GM18499 (cell line): ENCODE measurements around the gene SIK3.
"Not testable (repeated sequence)": the region's sequence is repeated elsewhere in the genome, so short reads cannot be mapped to it uniquely, and the experiment has no call there.

Source experiments
- ATAC-seq: cut with Tn5 transposase; IDR thresholded peaks from one replicate; pipeline ENCODE4 v1.9.1; 2021; ENCODE audit warnings: moderate number of reproducible peaks; ENCODE audit not compliant: insufficient read depth, unreplicated experiment

SIK3 gene

GRCh38 chr11:116813781-116814471 lies 284.3 kb downstream of the SIK3 start:
- ATAC-seq: no peak

DNA sequence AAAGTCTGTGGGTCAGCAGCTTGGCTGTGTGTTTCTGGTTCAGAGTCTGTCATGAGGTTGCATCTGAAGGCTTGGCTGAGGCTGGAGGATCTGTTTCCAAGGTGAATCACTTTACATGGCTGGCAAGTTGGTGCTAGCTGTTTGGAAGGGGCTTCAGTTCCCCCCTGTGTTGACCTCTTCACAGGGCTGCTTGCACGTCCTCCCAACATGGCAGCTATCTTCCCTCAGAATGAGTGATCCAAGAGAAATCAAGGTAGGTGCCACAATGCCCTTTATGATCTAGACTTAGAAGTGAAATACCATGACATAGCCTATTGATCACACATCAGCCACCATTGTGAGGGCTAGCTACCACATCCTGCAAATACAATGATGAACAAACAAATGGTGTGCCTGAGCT lies 285.1 kb downstream of the SIK3 start:
- ATAC-seq: no peak

- no peak for ATAC-seq
These were observed 286.1 kb downstream of the SIK3 start for GRCh38 chr11:116812109-116812508.

DNA sequence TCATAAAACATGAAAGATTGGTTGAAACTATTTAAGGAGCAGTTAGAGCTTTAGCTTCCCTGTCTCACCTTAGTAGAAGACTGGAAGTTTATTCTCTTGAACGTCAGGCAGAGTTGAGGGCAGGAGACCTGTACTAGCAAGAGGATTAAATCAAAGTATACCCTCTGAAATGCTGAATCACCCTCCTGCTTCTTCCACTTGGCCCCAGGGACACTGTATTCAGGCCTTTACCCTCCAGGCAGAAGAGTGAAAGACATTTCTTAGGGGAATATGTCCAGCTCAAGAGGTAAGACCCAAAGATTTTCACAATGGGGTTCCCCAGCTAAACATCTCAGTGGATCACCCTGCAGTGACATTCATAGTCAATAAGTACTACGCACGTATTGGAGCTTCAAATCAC lies 287.0 kb downstream of the SIK3 start:
- ATAC-seq: no peak

DNA sequence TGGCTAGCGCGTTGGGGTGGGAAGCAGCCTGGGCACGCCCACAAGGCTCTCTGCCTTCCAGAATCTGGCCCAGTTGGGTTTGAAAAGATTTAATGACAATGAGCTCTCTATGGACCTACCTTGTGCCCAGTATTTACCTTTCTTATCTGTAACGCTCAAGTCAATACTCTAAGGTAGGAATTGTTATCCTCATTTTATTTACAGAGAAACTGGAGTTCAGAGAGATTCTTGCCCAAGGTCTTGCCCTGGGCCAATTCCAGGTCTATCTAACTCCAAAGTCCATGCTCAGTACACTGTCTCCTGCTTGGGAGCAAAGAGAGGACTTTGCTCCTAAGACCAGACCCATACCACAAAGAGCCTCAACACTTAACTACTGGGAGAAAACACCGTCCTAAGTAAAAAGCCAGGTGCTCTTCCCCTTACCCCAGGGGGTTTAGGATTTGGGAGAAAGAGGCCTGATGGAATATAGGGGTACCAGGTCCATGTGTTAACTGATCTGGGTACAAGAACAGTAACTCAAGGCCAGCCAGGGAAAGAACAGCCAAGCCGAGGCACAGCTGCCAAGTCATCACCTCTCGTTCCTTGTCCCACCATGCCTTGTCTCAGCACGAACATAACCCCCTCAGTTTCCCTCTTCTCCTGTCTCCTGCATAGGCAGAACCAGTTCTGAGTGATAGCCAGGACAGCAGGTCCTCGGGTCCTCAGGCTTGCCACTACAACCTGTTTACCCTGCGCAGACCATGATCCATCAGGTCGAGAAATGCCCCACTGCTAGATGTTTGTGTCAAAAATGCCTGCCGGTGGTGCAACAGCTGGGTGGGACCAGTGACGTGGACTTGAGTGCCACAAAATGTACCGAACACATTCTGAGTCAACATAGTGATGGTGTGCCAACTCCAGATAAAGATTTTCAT lies 289.7 kb downstream of the SIK3 start:
- no peak for ATAC-seq

DNA sequence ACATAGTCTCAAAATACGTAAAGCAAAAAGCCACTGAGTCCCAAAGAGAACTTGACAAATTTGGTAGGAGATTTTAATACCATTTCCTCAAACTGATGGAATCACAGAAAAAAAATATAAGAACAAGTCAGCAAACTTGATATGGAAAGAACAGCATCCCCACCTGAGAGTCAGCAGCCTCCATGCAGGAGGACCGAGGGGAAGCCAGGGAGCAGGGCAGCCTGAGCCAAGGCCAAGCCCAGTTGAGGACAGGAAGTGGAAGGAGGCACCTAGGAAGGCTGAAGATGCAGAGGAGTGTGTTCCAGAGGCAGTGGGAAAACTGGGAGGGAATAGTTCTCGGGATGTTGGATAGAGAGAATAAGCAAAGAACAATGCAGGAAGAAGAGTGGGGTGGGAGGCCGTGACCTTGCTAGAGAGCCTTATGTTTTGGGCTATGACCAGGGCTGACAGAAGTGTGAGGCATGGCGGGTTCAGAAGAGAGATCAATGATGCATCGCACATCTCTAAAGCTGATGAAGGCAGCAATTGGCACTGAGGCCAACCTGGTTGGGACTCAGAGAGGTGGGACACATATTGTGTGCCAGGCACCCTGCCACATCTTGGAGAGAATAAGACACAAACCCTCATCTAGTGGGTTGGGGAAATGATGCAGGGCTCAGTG lies 290.5 kb downstream of the SIK3 start:
- ATAC-seq: no peak

- ATAC-seq: no peak
These were observed 294.2 kb downstream of the SIK3 start for GRCh38 chr11:116804001-116804400.

DNA sequence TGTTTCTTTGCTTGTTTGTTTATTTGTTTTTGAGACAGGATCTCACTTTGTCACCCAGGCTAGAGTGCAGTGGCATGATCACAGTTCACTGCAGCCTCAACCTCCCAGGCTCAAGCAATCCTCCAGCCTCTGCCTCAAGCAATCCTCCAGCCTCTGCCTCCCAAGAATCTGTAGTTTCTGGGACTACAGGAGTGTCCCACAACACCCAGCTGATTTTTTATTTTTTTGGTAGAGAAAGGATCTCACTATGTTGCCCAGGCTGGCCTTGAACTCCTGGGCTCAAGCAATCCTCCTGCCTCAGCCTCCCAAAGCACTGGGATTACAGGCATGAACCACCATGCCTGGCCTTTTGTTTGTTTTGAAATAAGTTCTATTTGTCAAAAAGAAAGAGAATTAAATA lies 296.6 kb downstream of the SIK3 start:
- ATAC-seq: not testable (repeated sequence)

DNA sequence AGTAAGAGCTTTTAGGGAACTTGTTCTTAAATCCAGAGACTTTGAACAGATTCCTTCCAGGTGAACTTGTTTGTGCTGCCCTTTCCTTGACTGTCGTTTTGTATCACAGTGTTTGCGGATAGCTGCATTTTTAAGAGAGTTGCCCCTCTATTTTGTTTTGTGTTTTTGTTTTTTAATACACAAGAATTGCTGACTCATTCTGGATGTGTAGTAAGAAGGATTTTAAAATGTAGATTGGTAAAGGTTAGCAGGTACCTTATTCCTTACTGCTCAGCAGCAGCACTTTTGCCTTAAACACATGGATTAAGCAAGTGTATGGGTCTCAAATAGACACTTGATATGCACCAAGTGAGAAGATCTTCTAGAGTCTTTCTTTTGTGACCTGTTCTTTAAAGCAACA lies 297.6 kb downstream of the SIK3 start:
- ATAC-seq: no peak

DNA sequence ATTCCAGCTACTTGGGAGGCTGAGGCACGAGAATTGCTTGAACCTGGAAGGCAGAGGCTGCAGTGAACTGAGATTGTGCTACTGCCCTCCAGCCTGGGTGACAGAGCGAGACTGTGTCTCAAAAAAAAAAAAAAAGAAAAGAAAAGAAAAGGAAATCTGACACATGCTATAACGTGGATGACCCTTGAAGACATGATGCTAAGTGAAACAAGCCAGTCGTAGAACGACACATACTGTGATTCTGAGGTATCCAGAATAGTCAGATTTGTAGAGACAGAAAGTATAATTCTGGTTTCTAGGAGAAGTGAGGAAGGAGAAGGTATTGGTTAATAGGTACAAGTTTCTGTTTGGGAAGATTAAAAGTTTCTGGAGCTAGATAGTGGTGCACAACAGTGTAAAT lies 299.9 kb downstream of the SIK3 start:
- ATAC-seq: no peak

DNA sequence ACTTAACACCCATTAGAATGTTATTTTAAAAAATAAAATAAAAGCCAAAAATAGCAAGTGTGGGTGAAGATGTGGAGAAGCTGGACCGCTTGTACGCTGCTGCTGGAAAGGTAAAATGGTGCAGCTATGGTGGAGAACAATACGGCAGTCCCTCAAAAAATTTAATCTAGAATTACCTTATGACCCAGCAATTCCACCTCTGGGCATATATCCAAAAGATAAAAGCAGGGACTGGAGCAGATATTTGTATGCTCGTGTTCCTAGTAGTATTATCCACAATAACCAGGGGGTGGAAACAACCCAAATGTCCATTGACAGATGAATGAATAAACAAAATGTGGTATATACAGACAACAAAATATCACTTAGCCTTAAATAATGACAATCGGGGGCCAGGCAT lies 300.4 kb downstream of the SIK3 start:
- no peak for ATAC-seq

DNA sequence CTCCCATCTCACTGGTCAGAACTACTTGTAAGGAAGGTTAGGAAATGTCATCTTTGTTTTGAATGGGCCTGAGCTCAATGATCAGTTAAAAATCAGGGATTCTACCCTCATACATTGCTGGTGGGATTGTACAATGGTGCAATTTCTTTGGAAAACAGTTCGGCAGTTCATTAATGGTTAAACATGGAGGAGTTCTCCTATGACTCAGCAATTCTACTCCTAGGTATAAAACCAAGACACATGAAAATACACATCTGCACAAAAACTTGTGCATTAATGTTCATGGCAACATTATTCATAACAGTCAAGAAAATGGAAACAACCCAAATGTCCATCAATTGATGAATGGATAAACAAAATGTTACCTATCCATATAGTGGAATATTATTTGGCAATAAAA lies 301.7 kb downstream of the SIK3 start:
- no peak for ATAC-seq

GRCh38 chr11:116794851-116795250 lies 303.4 kb downstream of the SIK3 start:
- ATAC-seq: no peak

GRCh38 chr11:116793772-116794097 lies 304.5 kb downstream of the SIK3 start:
- no peak for ATAC-seq
